Measurements from ENCODE around the gene BRINP3.
"Not testable (repeated sequence)": the region's sequence is repeated elsewhere in the genome, so short reads cannot be mapped to it uniquely, and the experiment has no call there.

Gene BRINP3

GRCh38 chr1:190477762-190478148 is at the start of gene BRINP3:
Gene BRINP3, minus strand, starts transcription at chr1:190477864.
- DNase-seq (ENCODE audit: low read depth) = no peak

GRCh38 chr1:190511554-190511953 is 33.9 kb upstream of the BRINP3 start:
- no peak for DNase-seq (ENCODE audit: low read depth)

- DNase-seq (ENCODE audit: low read depth) = no peak
Observed at GRCh38 chr1:190507357-190507756, 29.7 kb upstream of the BRINP3 start.

GRCh38 chr1:190504539-190504938 is 26.9 kb upstream of the BRINP3 start:
- DNase-seq (ENCODE audit: low read depth) = not testable (repeated sequence)

GRCh38 chr1:190497565-190497964 is 19.9 kb upstream of the BRINP3 start:
- no peak for DNase-seq (ENCODE audit: low read depth)

GRCh38 chr1:190494451-190494850 is 16.8 kb upstream of the BRINP3 start:
- DNase-seq (ENCODE audit: low read depth) = no peak

- no peak for DNase-seq (ENCODE audit: low read depth)
Observed at GRCh38 chr1:190491404-190491803, 13.7 kb upstream of the BRINP3 start.

GRCh38 chr1:190484045-190484444 is 6.4 kb upstream of the BRINP3 start:
- no peak for DNase-seq (ENCODE audit: low read depth)

- DNase-seq (ENCODE audit: low read depth) = no peak
Observed at GRCh38 chr1:190480231-190480630, 2.6 kb upstream of the BRINP3 start.

- DNase-seq (ENCODE audit: low read depth) = no peak
Observed at GRCh38 chr1:190479516-190479915, 1.9 kb upstream of the BRINP3 start.

GRCh38 chr1:190479050-190479397 is 1.4 kb upstream of the BRINP3 start:
- no peak for DNase-seq (ENCODE audit: low read depth)

- DNase-seq (ENCODE audit: low read depth) = no peak
Observed at GRCh38 chr1:190478149-190479049, 735 bp upstream of the BRINP3 start.

- DNase-seq (ENCODE audit: low read depth) = no peak
Observed at GRCh38 chr1:190476806-190477205, 858 bp downstream of the BRINP3 start.

- no peak for DNase-seq (ENCODE audit: low read depth)
Observed at GRCh38 chr1:190476321-190476720, 1.3 kb downstream of the BRINP3 start.

GRCh38 chr1:190475421-190476141 is 2.1 kb downstream of the BRINP3 start:
- no peak for DNase-seq (ENCODE audit: low read depth)

- DNase-seq (ENCODE audit: low read depth) = no peak
Observed at GRCh38 chr1:190474650-190475211, 2.9 kb downstream of the BRINP3 start.

GRCh38 chr1:190474010-190474409 is 3.7 kb downstream of the BRINP3 start:
- no peak for DNase-seq (ENCODE audit: low read depth)

- DNase-seq (ENCODE audit: low read depth) = no peak
Observed at GRCh38 chr1:190472494-190472893, 5.2 kb downstream of the BRINP3 start.

GRCh38 chr1:190472042-190472441 is 5.6 kb downstream of the BRINP3 start:
- no peak for DNase-seq (ENCODE audit: low read depth)

GRCh38 chr1:190464690-190465089 is 13.0 kb downstream of the BRINP3 start:
- no peak for DNase-seq (ENCODE audit: low read depth)

- DNase-seq (ENCODE audit: low read depth) = no peak
Observed at GRCh38 chr1:190456129-190456528, 21.5 kb downstream of the BRINP3 start.

GRCh38 chr1:190455631-190456030 is 22.0 kb downstream of the BRINP3 start:
- DNase-seq (ENCODE audit: low read depth) = no peak

GRCh38 chr1:190453550-190453949 is 24.1 kb downstream of the BRINP3 start:
- no peak for DNase-seq (ENCODE audit: low read depth)
